Heart left ventricle (tissue), 16 donors: ENCODE results near the gene TVP23C. TPM values are rescaled to one million over a fixed set of nuclear protein-coding genes. Genes with fewer than 3 reads are reported as not detected.

Source experiments
- ATAC-seq, 4 donors: fragments of 200-7000 bp; cut with Tn5 transposase; one replicate each; pipeline ENCODE4 v1.9.1; 2020 to 2022; ENCODE audit warnings: moderate library complexity in 4 of 4, mild to moderate bottlenecking in 3 of 4, moderate number of reproducible peaks in 1 of 4
- DNase-seq, 5 donors: peaks; one replicate each; pipeline ENCODE4 v3.0.0-alpha.2; 2020
- H3K27ac ChIP-seq, 12 donors: fragments of 200-600 bp; sonication (generic) in 4 of 12; one replicate each; pipeline versions ENCODE4 v1.5.0 to v1.8.0; 2016 to 2022; ENCODE audit warnings: mild to moderate bottlenecking in 2 of 12
- H3K27me3 ChIP-seq, 9 donors: fragments of 200-600 bp; sonication (generic) in 2 of 9; one replicate each; pipeline versions ENCODE4 v1.5.1 to v1.8.0; 2016 to 2022; ENCODE audit warnings: mild to moderate bottlenecking in 3 of 9
- H3K36me3 ChIP-seq, 9 donors: fragments of 200-600 bp; sonication (generic) in 2 of 9; one replicate each; pipeline versions ENCODE4 v1.5.0 to v1.8.0; 2018 to 2022; ENCODE audit warnings: mild to moderate bottlenecking in 2 of 9
- H3K4me1 ChIP-seq, 12 donors: fragments of 200-600 bp; sonication (generic) in 4 of 12; one replicate each; pipeline versions ENCODE4 v1.5.0 to v1.8.0; 2016 to 2022; ENCODE audit warnings: mild to moderate bottlenecking in 3 of 12
- H3K4me3 ChIP-seq, 12 donors: fragments of 200-600 bp; sonication (generic) in 4 of 12; one replicate each; pipeline versions ENCODE4 v1.5.0 to v1.8.0; 2017 to 2022; ENCODE audit warnings: mild to moderate bottlenecking in 9 of 12, moderate library complexity in 4 of 12
- H3K9me3 ChIP-seq, 12 donors: fragments of 200-600 bp; sonication (generic) in 4 of 12; one replicate each; pipeline versions ENCODE4 v1.5.0 to v1.8.0; 2016 to 2022; ENCODE audit warnings: mild to moderate bottlenecking in 1 of 12
- CTCF ChIP-seq, 12 donors: fragments of 200-600 bp; sonication (generic) in 4 of 12; IDR thresholded peaks; one replicate each; pipeline versions ENCODE4 v1.5.0 to v1.8.0; 2018 to 2022; ENCODE audit warnings: antibody characterized with exemption in 12 of 12, mild to moderate bottlenecking in 5 of 12
- POLR2A ChIP-seq, 2 donors: fragments of 450-650 bp; IDR thresholded peaks; one replicate each; pipeline ENCODE4 v1.6.1; 2017; ENCODE audit warnings: antibody characterized with exemption in 2 of 2, mild to moderate bottlenecking in 2 of 2, moderate library complexity in 2 of 2
- WGBS, 4 donors: extraction: QIAGEN DNeasy Blood & Tissue Kit in 2 of 4; methylation state at CpG; one replicate each; pipeline versions ENCODE4 v1.1.5 to v1.1.7; 2013 to 2018; 5-methylcytosine and 5-hydroxymethylcytosine counted together
- intact Hi-C, 10 donors: fragments of 100-400 bp; cut with DNase I; formaldehyde crosslinking; loops; one replicate each; pipeline versions ENCODE4 v1.11.1 to v1.14.2; 2022
- polyA plus RNA-seq, 2 donors: library from polyadenylated mRNA; stranded (reverse); fragments of 200-250 nt; gene quantifications; one replicate each; pipeline ENCODE4 v1.2.3, GENCODE V29; 2013
- total RNA-seq, 9 donors: library from RNA; depleted of rRNA in 2 of 9; stranded (reverse); fragments of >200 nt in 2 of 9; fragmentation: NEBNext Ultra II Directional in 3 of 9; extraction: Animal tissue kit (Norgen Biotek cat#: 25700) in 3 of 9; gene quantifications; one replicate each; pipeline versions ENCODE4 v1.1.0 to v1.2.4, GENCODE V29; 2016 to 2023
- donor health status: ischemic (EF 13 %, LVEDD 7.1; RV severe dilation, severe dysfunction).
- donor health status: healthy with polysubstance abuse.
- donor health status: DM: no; HTN: yes; CAD: no.
- donor health status: DM: no; HTN: no; CAD: no.
- donor health status: ischemic (EF 25% LVEDD 6.9; RV normal size, moderate dysfunction).
- donor health status: ischemic (EF 25% LVEDD 5.7; RV mildly dilated, moderate dysfunction).
- donor health status: healthy.
- donor health status: DM: yes; HTN: yes; CAD: no.
- donor health status: ischemic (EF 35%, LVEDD 5.7; RV mildly dilated, moderate dysfunction).
- donor health status: nonischemic (EF 11% LVEDD 7.7; RV severe dilation, severe dysfunction).
- donor health status: DM: yes; HTN: yes; CAD: no.
- donor health status: PGD.
- donor health status: ischemic (EF 29% LVEDD 5.4; RV normal size, mild dysfunction).
- donor health status: nonischemic (EF 23%, LVEDD 6.1; RV moderate dilation, normal function).

The TVP23C gene
- total and polyA plus RNA-seq, 11 donors: 1.9 to 8.7 (median 5.2) TPM

- no peak for DNase-seq
- ATAC-seq: no peak
- 5 to 97% (median 51%) methylated on average over 1 of the region's 1 CpG for WGBS, 4 donors
Observed at GRCh38 chr17:15493693-15494035, 69.6 kb downstream of the TVP23C start.

DNA sequence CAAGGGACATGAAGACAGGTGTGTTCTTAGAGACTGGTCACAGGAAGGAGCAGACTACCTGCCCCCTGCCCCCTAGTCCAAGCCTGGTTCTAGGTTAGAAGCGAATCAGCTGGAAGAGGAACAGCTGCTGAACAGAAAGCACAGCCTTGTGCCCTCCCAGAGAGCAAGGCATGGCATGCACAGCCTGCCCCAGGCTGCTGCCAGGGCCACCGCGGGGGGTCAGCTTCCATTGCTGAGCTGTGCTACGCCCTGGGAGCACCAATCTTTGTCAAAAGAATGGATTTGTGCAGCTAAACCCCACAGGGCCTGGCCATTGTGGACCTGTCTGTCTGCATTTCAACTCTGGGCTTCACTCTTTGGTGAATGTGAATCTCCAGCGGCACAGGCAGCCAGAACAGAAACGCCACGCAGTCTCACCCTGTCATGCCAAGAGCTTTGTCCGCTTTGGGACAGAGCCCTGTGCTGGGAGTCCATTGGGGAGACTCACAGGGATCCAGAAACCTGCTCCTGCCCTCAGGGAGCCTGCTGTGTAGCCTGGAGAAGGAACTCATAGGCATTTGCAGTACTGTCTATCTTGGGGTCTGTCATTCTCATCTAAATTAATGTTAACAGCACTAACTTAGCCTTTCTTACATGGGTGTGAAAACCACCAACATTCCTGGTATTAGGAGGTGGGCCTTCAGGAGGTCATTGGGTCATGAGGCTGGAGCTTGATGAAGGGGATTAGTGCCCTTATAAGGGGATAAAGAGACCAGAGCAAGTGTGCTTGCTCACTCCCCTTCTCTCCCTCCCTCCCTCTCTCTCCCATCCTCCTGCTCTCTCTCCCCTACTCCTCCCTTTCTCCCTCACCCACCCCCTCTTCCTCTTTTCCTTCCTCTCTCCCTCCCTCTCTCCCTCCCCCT lies 70.2 kb downstream of the TVP23C start:
- Histone ChIP-seq H3K27ac (no peak overlapping the region), H3K9me3 (no peaks in the 10 kb centered on the region), H3K4me3 (no peak overlapping the region), H3K36me3 (no peaks in the 10 kb centered on the region), H3K4me1 (peaks cover 0 to 37% (median 19%) of the 10 kb centered on the region in 12 donors), H3K27me3 (no peaks in the 10 kb centered on the region)
- intact Hi-C loops: loop anchor here in 2 of 10 donors (5.0 to 10.0 kb wide), 2 partner anchors 46 to 58 kb away; no protein-coding TSS in a partner anchor
- DNase-seq: no peak
- 98 to 100% (median 98%) methylated on average over 8 of the region's 8 CpGs for WGBS, 4 donors
- TF ChIP-seq POLR2A (IDR thresholded peaks at IDR 0.05): no peak
- TF ChIP-seq CTCF (IDR thresholded peaks at IDR 0.05): no peak
- no peak for ATAC-seq

More at GRCh38 chr17:15493693-15494035, 69.6 kb downstream of the TVP23C start:
- TF ChIP-seq CTCF (IDR thresholded peaks at IDR 0.05) (no peak), POLR2A (IDR thresholded peaks at IDR 0.05) (no peak)
- H3K36me3 ChIP-seq: no peaks in the 10 kb centered on the region
- no peaks in the 10 kb centered on the region for H3K27me3 ChIP-seq
- peaks cover 0 to 37% (median 19%) of the 10 kb centered on the region in 12 donors for H3K4me1 ChIP-seq
- intact Hi-C loops: loop anchor here in 2 of 10 donors (5.0 to 10.0 kb wide), 2 partner anchors 46 to 59 kb away; no protein-coding TSS in a partner anchor
- no peak overlapping the region for H3K27ac ChIP-seq
- H3K4me3 ChIP-seq: no peak overlapping the region
- H3K9me3 ChIP-seq: no peaks in the 10 kb centered on the region

- Histone ChIP-seq H3K27me3 (no peaks in the 10 kb centered on the region), H3K36me3 (peaks cover 0 to 3% (median 0%) of the 10 kb centered on the region in 9 donors), H3K27ac (peak overlapping the region in 2 of 12 donors; percentile 61 to 89), H3K4me1 (peaks cover 0 to 33% (median 18%) of the 10 kb centered on the region in 12 donors), H3K9me3 (no peaks in the 10 kb centered on the region), H3K4me3 (no peak overlapping the region)
- intact Hi-C loops: loop anchor here in 2 of 10 donors (5.0 to 10.0 kb wide), 2 partner anchors 45 to 57 kb away; no protein-coding TSS in a partner anchor
- no peak for ATAC-seq
- DNase-seq: no peak
- TF ChIP-seq POLR2A (IDR thresholded peaks at IDR 0.05): no peak
- no peak for TF ChIP-seq CTCF (IDR thresholded peaks at IDR 0.05)
- 96 to 97% (median 97%) methylated on average over 4 of the region's 4 CpGs for WGBS, 4 donors
Observed at GRCh38 chr17:15492186-15492585, 71.1 kb downstream of the TVP23C start.

DNA sequence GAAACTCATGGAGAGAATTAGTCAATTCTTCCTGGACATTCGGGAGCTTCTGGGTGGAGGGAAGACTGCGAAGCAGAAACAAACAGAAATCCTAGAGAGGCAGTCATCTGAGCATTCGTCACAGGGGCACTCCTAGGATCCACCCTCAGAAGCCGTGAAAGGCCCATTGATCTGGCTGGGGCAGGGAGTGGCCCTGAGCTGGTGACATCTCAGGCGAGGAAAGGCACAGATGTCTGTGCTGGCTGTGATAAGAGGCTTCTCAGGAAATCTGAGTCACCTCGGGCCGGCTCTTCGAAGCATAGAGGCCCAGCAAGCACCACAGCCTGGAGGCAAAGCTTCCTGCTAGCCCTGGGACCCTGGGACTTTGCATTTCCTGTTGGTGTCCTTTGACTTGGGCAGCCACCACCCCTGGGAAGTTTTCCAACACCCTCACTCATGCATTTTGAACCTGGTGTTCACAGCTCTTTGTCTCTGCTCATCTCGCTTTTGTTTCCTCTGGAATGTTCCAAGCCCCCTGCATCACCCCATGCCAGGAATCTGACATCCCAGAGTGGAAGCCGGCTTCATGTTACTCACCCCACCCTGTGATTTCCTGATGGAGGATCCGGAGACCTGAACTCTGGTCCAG lies 72.5 kb downstream of the TVP23C start:
- intact Hi-C loops: loop anchor here in 3 of 10 donors (2.0 to 10.0 kb wide), 3 partner anchors 42 to 56 kb away; no protein-coding TSS in a partner anchor
- 38 to 44% (median 41%) methylated on average over 11 of the region's 11 CpGs for WGBS, 4 donors

More for the DNA sequence above, 72.5 kb downstream of the TVP23C start:
- Histone ChIP-seq H3K4me1 (peaks cover 0 to 18% (median 10%) of the 10 kb centered on the region in 12 donors), H3K9me3 (no peaks in the 10 kb centered on the region), H3K27ac (peak overlapping the region; percentile 51 to 89 (median 70)), H3K27me3 (no peaks in the 10 kb centered on the region), H3K4me3 (no peak overlapping the region), H3K36me3 (peaks cover 0 to 3% (median 0%) of the 10 kb centered on the region in 9 donors)
- TF ChIP-seq POLR2A (IDR thresholded peaks at IDR 0.05): no peak
- no peak for TF ChIP-seq CTCF (IDR thresholded peaks at IDR 0.05)
- DNase-seq: peak; percentile 50 to 86 (median 78)
- peak; percentile 81 to 96 (median 95) for ATAC-seq
